GM19239 (cell line): ENCODE measurements around the gene ABCA2.

ENCODE experiments used
- DNase-seq: peaks from one replicate; pipeline ENCODE4 v3.0.0; 2011; ENCODE audit warnings: low spot score; ENCODE audit not compliant: insufficient read length
- FAIRE-seq: peaks from 2 replicates; lab custom pipeline; 2011; peaks lifted over from hg19 to GRCh38; lab: Jason Lieb, UNC

The ABCA2 gene

GRCh38 chr9:136973618-136974617, 54.1 kb downstream of the ABCA2 start:
- no peak for DNase-seq

GRCh38 chr9:136972743-136973142, 55.3 kb downstream of the ABCA2 start:
- FAIRE-seq (no peak), DNase-seq (no peak)

More at GRCh38 chr9:136973618-136974617, 54.1 kb downstream of the ABCA2 start:
- no peak for FAIRE-seq

DNA sequence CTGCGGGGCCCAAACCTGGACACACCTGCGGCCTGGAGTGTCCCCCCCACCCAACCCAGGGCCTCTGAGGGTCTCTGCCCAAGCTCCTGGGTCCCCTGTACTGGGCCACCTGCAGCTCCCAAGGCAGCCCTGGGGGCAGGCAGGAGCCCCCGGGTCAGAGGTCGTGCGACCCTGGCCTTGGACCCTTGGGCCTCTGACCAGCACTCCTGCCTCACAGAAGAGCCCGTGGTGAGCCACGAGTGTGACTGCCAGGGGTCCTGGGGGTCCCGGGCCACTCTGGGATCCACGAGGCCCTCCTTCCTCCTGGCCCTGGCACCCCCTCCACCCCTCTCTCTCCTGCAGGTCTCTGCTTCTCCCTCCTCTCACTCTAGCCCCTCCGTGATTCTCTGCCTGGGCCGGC, 55.7 kb downstream of the ABCA2 start:
- FAIRE-seq (no peak), DNase-seq (no peak)

- no peak for DNase-seq
- FAIRE-seq: no peak
Measured at GRCh38 chr9:136971746-136972145, 56.3 kb downstream of the ABCA2 start.

GRCh38 chr9:136970361-136970760, 57.7 kb downstream of the ABCA2 start:
- FAIRE-seq: no peak
- no peak for DNase-seq

DNA sequence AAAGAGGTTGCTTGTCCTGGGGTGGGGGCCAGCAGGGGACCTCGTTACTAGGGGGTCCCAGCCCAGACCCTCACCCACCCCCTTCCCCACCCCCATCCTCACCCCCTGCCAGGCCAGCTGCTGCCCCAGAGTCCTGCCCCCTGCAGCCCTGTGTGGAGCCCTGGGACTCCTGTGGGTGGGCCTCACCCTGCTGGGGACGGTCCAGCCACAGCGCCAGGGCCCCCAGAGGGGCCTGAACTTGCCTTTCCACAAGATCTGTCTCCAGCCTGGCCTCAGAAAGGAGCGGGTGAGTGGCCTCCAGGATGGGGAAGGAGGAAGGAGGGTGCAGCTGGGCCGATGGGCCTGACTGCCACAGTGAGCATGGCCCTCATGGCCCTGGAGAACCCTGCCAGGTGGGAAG, 58.3 kb downstream of the ABCA2 start:
- no peak for DNase-seq
- FAIRE-seq: no peak

DNA sequence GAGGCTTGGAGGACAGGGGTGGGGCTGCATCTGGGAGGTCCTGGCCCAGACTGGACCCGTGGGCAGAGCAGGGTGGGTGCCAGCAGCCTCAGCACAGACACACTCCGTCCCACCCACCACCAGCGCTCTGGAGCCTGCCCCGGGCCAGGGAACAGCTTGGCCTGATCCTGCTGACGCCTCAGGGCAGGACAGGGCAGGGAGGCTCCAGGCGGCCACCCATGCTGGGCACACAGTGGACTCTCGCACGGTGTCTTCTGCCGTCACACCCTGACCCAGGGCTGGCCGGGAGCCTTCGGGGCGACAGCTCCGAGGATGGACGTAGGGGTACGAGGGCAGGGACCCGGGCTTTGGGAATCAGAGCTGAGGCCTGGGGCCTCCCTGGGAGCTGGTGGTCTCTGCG, 58.9 kb downstream of the ABCA2 start:
- no peak for DNase-seq

DNA sequence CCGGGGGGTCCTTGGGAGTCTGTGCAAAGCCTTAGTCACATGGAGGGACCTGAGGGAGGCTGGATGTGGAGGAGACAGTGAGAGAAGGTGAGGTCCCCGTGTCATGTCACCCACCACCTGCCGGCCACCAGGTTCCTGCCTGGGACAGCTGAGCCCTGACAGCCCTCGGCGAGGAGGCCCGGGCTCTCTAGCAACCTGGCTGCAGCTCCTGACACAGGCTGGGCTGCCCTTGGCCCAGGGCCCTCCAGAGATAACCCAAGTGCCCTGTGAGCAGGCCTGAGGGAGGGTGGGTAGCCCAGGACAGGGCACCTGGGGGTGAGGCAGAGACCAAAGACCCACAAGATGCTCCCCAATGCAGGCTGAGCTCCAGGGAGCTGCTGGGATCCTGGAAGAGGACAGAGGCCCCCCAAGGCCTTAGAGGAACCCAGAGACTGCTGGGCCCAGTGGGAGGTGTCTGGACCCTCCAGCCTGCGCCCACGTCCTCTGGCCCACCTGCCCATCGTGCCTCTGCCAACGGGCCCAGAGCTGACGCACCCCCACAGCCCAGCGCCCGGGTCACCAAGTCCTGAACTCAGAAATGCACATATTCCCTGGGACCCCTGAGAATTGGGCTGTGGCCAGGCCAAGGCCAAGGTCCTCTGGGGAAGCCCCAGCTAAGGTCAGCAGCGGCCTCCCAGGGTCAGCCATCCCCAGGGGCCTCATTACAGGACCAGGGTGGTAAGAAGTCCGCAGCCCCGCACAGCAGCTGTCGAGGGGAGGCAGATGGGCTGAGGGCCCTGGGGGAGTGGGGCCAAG, 59.5 kb downstream of the ABCA2 start:
- no peak for FAIRE-seq
- DNase-seq: no peak

More for the DNA sequence above, 58.9 kb downstream of the ABCA2 start:
- no peak for FAIRE-seq

DNA sequence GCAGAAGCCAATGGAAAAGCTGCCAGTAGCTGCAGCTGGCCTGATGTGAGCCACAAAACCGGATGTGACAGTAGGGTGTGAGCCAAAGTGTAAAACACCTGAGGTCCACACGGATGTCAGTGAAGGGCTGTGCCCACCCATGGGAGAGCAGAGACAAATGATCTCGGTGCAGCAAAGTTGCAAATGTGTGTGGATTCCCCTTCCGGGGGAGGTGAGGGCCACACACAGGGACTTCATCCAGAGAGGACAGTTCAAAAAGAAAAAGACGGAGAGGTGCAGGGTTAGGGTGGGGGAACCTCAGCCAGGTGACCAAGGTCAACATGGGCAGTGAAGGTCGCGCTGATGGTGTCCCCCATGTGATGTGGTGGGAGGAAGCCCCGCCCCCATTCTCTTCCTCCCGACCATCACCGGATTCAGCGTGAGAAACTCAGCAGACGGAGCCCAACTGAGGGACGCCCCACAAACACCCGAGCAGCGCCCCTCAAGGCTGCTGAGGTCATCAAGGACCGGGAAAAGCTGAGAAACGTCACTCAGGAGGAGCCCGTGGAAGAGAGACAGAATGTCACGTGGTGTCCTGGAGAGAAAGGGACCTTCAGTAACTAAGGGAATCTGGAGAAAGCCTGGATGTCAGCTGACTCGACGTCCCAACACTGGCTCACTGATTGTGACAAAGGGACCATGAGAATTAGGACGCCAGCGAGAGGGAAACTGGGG, 62.1 kb downstream of the ABCA2 start:
- no peak for FAIRE-seq
- no peak for DNase-seq

DNA sequence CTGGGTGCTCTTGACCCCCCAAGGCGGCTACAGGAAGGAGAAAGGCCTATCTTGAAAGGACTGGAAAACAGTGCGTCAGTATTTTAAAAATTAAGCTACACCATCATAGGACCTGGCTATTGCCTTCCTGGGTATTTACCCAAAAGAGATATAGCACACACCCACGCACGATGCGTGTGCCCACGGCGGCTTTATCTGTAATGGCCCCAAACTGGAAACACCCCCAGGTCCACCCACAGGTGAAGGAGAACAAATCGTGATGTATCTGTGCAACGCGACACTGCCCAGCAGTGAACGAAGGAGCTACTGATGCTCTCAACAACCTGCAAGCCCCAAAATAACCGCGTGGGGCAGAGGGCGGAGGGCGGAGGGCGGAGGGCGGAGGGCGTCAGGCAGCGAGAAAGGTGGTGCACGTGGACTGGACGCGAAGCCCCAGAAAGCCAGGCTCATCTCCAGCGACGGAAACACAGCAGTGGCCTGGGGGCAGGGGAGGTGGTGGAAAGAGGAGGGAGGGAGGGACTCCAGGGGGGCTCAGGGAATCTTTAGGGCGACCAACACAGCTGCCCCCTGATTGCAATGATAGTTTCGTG, 63.1 kb downstream of the ABCA2 start:
- no peak for DNase-seq
- FAIRE-seq: no peak

- DNase-seq: no peak
Measured at GRCh38 chr9:136964171-136964689, 63.8 kb downstream of the ABCA2 start.

DNA sequence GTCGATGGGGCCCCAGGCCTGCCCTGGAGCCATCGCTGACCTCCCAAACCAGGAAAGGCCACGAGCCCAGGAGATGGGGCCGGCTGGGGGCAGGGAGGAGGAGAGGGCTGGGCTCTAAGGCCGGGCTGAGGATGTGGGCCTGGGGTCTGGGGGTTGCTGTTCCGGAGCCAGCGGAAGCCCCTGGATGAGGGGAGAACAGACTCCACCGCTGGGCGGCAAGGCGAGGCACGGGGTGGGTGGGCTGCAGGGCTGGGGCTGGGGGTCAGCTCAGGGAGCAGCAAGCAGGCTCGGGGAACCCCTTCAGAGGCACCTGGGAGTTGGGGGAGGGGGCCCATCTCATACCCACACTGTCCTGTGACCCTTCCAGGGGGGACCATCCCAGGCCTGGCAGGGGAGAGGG, 64.3 kb downstream of the ABCA2 start:
- DNase-seq (no peak), FAIRE-seq (no peak)

More at GRCh38 chr9:136964171-136964689, 63.8 kb downstream of the ABCA2 start:
- FAIRE-seq: no peak

GRCh38 chr9:136963341-136963740, 64.7 kb downstream of the ABCA2 start:
- FAIRE-seq (no peak), DNase-seq (no peak)

DNA sequence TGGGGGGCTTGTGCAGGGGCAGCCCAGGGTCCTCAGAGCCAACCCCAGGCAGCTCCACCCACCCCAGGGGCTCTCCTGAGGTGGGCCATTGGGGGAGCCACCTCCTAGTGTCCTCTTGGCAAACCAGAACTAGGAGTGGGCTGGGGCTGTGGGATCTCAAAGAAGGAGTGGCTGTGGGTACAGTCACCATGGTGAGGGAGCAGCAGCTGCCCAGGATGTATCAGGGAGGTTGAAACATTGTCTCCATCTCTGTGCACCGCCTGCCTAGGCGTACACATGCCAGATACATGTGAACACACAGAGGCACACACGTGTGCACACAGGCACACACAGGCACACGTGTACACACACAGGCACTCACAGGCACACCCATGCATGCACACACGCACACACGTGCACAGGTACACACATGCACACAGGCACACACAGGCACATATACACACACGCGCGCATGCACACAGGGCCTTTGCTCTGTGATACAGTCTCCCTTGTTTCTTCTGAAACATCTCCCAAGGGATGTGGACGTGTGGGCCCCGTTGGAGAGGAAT, 65.3 kb downstream of the ABCA2 start:
- no peak for FAIRE-seq

GRCh38 chr9:136962163-136962562, 65.9 kb downstream of the ABCA2 start:
- no peak for FAIRE-seq

More for the DNA sequence above, 65.3 kb downstream of the ABCA2 start:
- DNase-seq: no peak

DNA sequence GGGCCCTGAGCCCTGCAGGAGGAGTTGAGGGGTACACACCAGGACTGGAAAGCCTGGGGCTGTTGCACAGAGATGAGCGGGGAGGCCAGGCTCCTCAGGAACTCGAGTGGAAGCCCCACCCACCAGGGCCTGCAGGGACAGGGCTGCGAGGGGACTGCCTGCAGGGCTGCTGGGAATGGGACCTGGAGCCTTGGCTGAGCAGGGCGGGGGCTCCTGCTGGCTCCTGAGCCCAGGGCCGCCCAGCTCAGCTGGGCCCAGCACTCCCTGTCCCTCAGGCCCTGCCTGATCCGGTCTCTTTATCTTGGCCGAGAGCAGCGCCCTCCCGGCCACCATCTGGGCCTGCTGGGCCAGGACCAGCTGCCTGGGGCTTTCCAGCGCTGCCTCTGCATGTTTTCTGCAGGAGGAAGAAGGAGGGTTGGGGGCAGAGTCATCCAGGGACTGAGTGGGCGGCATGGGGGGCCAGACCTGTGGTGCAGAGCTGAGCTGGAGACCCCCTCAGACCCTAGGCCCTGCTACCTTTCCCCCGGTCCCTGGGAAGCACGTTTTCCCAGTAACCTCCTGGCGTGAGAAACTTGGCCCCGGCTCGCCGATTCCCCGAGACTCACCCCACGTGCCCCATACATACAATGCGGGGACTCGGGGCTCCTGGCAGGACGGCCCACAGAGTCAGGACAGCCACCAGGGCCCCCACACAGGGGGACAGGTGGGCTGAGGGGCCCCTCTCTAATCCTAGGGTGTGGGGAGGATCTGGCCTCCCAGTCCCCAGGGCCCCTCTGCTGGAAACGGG, 66.6 kb downstream of the ABCA2 start:
- no peak for FAIRE-seq
- DNase-seq: no peak

More at GRCh38 chr9:136962163-136962562, 65.9 kb downstream of the ABCA2 start:
- DNase-seq: no peak

GRCh38 chr9:136960938-136961275, 67.1 kb downstream of the ABCA2 start:
- no peak for DNase-seq
- FAIRE-seq: no peak

GRCh38 chr9:136960212-136960937, 67.7 kb downstream of the ABCA2 start:
- FAIRE-seq (no peak), DNase-seq (no peak)
